MCF 10A (cell line): Measurements from ENCODE around the gene FABP6. TPM values are rescaled to one million over a fixed set of nuclear protein-coding genes. Genes with fewer than 3 reads are reported as not detected.

ENCODE experiments used
- BruUV-seq: library from RNA; stranded (reverse); fragments of 400-500 nt; replicated peaks from 2 replicates; lab custom pipeline; 2021; lab: Mats Ljungman, UMichigan
- CTCF ChIA-PET: fragments of 300-600 bp; sonication (Branson Sonifier 250); formaldehyde crosslinking; extraction: SDS; loops from one replicate; lab custom pipeline; 2021; ENCODE audit warnings: antibody characterized with exemption, inconsistent platforms; lab: Yijun Ruan, JAX
- POLR2A ChIA-PET: fragments of 300-600, 350-650 bp; sonication (Branson Sonifier 250); formaldehyde crosslinking; extraction: SDS; loops from one replicate; lab custom pipeline; 2020; ENCODE audit warnings: antibody characterized with exemption, inconsistent platforms; lab: Yijun Ruan, JAX
- DNase-seq: peaks from one replicate; pipeline ENCODE4 v3.0.0-alpha.2; 2018; ENCODE audit not compliant: unreplicated experiment
- H3K27ac Mint-ChIP-seq: one replicate; pipeline ENCODE4 v1.8.0; 2022; ENCODE audit warnings: mild to moderate bottlenecking, low read depth, mixed read lengths; ENCODE audit not compliant: unreplicated experiment
- H3K27me3 Mint-ChIP-seq: one replicate; pipeline ENCODE4 v1.8.0; 2022; ENCODE audit warnings: mixed read lengths; ENCODE audit not compliant: insufficient read depth, unreplicated experiment
- H3K36me3 Mint-ChIP-seq: one replicate; pipeline ENCODE4 v1.8.0; 2022; ENCODE audit warnings: mild to moderate bottlenecking, moderate library complexity, mixed read lengths; ENCODE audit not compliant: insufficient read depth, unreplicated experiment
- H3K4me1 Mint-ChIP-seq: one replicate; pipeline ENCODE4 v1.8.0; 2022; ENCODE audit warnings: mixed read lengths; ENCODE audit not compliant: insufficient read depth, unreplicated experiment
- H3K4me3 Mint-ChIP-seq: one replicate; pipeline ENCODE4 v1.8.0; 2022; ENCODE audit warnings: mild to moderate bottlenecking, moderate library complexity, mixed read lengths; ENCODE audit not compliant: unreplicated experiment
- H3K9me3 Mint-ChIP-seq: one replicate; pipeline ENCODE4 v1.8.0; 2022; ENCODE audit warnings: mixed read lengths; ENCODE audit not compliant: unreplicated experiment
- intact Hi-C: fragments of 100-400 bp; cut with micrococcal nuclease; formaldehyde crosslinking; loops from 2 replicates; pipeline ENCODE4 v1.14.1; 2022
- total RNA-seq: library from RNA; stranded (reverse); gene quantifications from 2 replicates; pipeline ENCODE4 v1.2.3, GENCODE V29; 2022
- TF ChIP-seq, protein P1 (sequence below): fragments of 200-600 bp; IDR thresholded peaks from one replicate; pipeline ENCODE4 v1.8.0; 2022; ENCODE audit warnings: antibody characterized with exemption, mild to moderate bottlenecking; ENCODE audit not compliant: unreplicated experiment

FABP6 gene
- total RNA-seq, 1 experiment from 2014 or later = not detected

DNA sequence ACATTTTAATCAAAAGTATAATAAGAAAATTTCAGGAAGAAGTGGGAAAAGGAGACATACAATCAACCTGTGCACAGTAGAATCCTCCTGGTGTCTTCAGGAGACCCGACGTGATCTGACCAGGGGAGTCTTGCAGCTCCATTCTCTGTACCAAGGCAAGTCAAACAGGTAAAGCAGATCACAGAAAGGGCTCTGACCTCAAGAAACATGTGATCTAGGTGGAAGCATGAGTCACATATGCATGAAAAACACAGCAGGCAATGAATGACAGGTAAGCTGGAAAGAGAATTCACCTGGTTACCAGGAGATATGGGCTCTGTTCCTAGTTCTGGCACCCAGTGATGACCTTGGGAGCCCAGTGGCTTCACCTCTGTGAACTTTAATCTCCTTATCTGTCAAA, 19.4 kb upstream of the FABP6 start:
- H3K36me3 Mint-ChIP-seq = no peaks in the 10 kb centered on the region
- intact Hi-C loops = no loop called here
- no peak overlapping the region for H3K27ac Mint-ChIP-seq
- no peak overlapping the region for H3K4me3 Mint-ChIP-seq
- no peaks in the 10 kb centered on the region for H3K9me3 Mint-ChIP-seq
- no TSS peak for BruUV-seq
- ChIA-PET CTCF (interaction anchor here (0.6 to 5.0 kb wide), 7 partner anchors 8 to 135 kb away, joined by 3 to 41 read pairs (median 5); partner anchors contain the start of gene FABP6), POLR2A (interaction anchor here (0.6 to 1.6 kb wide), 10 partner anchors 31 to 209 kb away, joined by 3 to 7 read pairs (median 3); partner anchors contain the start of genes SLU7 and TTC1)
- H3K4me1 Mint-ChIP-seq = peaks cover 5% of the 10 kb centered on the region
- DNase-seq = peak; percentile 34
- TF ChIP-seq, protein P1, sequence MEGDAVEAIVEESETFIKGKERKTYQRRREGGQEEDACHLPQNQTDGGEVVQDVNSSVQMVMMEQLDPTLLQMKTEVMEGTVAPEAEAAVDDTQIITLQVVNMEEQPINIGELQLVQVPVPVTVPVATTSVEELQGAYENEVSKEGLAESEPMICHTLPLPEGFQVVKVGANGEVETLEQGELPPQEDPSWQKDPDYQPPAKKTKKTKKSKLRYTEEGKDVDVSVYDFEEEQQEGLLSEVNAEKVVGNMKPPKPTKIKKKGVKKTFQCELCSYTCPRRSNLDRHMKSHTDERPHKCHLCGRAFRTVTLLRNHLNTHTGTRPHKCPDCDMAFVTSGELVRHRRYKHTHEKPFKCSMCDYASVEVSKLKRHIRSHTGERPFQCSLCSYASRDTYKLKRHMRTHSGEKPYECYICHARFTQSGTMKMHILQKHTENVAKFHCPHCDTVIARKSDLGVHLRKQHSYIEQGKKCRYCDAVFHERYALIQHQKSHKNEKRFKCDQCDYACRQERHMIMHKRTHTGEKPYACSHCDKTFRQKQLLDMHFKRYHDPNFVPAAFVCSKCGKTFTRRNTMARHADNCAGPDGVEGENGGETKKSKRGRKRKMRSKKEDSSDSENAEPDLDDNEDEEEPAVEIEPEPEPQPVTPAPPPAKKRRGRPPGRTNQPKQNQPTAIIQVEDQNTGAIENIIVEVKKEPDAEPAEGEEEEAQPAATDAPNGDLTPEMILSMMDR = no peak
- H3K27me3 Mint-ChIP-seq = no peaks in the 10 kb centered on the region

DNA sequence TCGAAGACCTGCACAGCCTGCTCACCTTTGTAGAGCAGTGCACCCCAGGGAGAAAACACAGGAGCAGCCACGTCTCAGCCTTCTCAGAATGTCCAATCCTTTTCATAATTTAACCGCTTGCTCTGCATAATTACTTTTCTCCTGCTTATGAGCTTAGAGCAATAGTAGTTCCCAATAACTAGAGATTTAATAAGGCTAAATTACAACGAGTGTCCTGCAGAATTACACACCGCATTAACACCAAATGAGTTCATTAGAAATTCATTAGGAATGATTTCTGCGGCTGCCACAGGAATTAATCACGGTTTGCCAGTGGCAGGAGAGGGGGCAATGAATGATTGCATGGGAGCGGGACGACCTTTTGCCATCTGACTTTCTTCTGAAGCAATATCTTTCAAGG, 18.7 kb upstream of the FABP6 start:
- ChIA-PET CTCF (interaction anchor here (0.6 to 5.0 kb wide), 10 partner anchors 8 to 134 kb away, joined by 3 to 41 read pairs (median 6); partner anchors contain the start of gene FABP6), POLR2A (interaction anchor here (0.6 to 1.6 kb wide), 6 partner anchors 57 to 208 kb away, joined by 3 to 7 read pairs (median 4); partner anchors contain the start of genes SLU7 and TTC1)
- no peaks in the 10 kb centered on the region for H3K27me3 Mint-ChIP-seq
- no peaks in the 10 kb centered on the region for H3K36me3 Mint-ChIP-seq
- DNase-seq = no peak
- H3K4me1 Mint-ChIP-seq = no peaks in the 10 kb centered on the region
- intact Hi-C loops = no loop called here
- no peak overlapping the region for H3K4me3 Mint-ChIP-seq
- no TSS peak for BruUV-seq
- no peaks in the 10 kb centered on the region for H3K9me3 Mint-ChIP-seq
- TF ChIP-seq, protein P1 = no peak
- H3K27ac Mint-ChIP-seq = no peak overlapping the region

- CTCF ChIA-PET = interaction anchor here (0.6 to 5.0 kb wide), 10 partner anchors 9 to 894 kb away, joined by 3 to 41 read pairs (median 4); no protein-coding TSS in a partner anchor
- TF ChIP-seq, protein P1 = no peak
- Mint-ChIP-seq H3K27ac (no peak overlapping the region), H3K4me1 (no peaks in the 10 kb centered on the region), H3K9me3 (no peaks in the 10 kb centered on the region), H3K36me3 (no peaks in the 10 kb centered on the region), H3K27me3 (no peaks in the 10 kb centered on the region), H3K4me3 (no peak overlapping the region)
- BruUV-seq = no TSS peak
- DNase-seq = no peak
- POLR2A ChIA-PET = interaction anchor here (1.3 kb wide), 1 partner anchor 46 kb away, joined by 3 read pairs; no protein-coding TSS in a partner anchor
- intact Hi-C loops = no loop called here
Observed at GRCh38 chr5:160211352-160211751, 18.0 kb upstream of the FABP6 start.

DNA sequence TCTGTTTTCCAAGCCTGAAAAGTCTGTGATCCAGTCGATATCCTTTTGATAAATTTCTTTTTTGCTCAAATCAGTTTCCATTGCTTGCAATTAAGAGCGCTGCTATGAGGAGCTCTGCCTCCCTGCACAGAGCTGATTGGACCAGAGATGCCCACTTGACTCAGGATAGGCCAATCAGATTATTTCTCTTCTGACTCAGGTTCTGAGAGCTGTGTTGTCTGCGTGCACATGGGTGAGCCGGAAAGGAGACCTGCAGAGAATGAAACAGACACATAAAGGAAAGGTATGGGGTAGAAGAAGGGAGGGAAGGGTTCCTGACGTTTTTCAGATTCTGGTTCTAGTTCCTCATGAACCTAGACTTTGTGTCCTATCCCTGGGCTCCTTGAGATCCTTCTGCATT, 15.8 kb upstream of the FABP6 start:
- no TSS peak for BruUV-seq
- Mint-ChIP-seq H3K4me1 (no peaks in the 10 kb centered on the region), H3K27me3 (no peaks in the 10 kb centered on the region), H3K9me3 (no peaks in the 10 kb centered on the region), H3K36me3 (no peaks in the 10 kb centered on the region), H3K4me3 (no peak overlapping the region), H3K27ac (no peak overlapping the region)
- peak; percentile 22 for DNase-seq
- intact Hi-C loops = no loop called here
- ChIA-PET POLR2A (interaction anchor here (0.6 to 1.0 kb wide), 2 partner anchors 26 to 106 kb away, joined by 3 to 5 read pairs; no protein-coding TSS in a partner anchor), CTCF (interaction anchor here (0.5 to 3.7 kb wide), 3 partner anchors 15 to 29 kb away, joined by 3 to 32 read pairs (median 4); no protein-coding TSS in a partner anchor)
- TF ChIP-seq, protein P1 = no peak
